Calu3 (cell line): ENCODE data around the gene HNRNPUL1. TPM values are rescaled to one million over a fixed set of nuclear protein-coding genes. Genes with fewer than 3 reads are reported as not detected.

Source experiments
- BruUV-seq: library from RNA; stranded (reverse); fragments of 400-500 nt; replicated peaks from 2 replicates; lab custom pipeline; 2021; lab: Mats Ljungman, UMichigan
- CTCF ChIA-PET: fragments of 300-600 bp; sonication (Branson Sonifier 250); formaldehyde crosslinking; loops from one replicate; lab custom pipeline; 2022; ENCODE audit warnings: antibody characterized with exemption; lab: Charles Lee
- DNase-seq: peaks from one replicate; pipeline ENCODE4 v3.0.0; 2022
- H3K27ac Mint-ChIP-seq: one replicate; pipeline ENCODE4 v1.8.0; 2022; ENCODE audit warnings: mixed read lengths; ENCODE audit not compliant: unreplicated experiment
- H3K27me3 Mint-ChIP-seq: one replicate; pipeline ENCODE4 v1.8.0; 2022; ENCODE audit warnings: mixed read lengths; ENCODE audit not compliant: unreplicated experiment
- H3K36me3 Mint-ChIP-seq: one replicate; pipeline ENCODE4 v1.8.0; 2022; ENCODE audit warnings: mild to moderate bottlenecking, moderate library complexity, mixed read lengths; ENCODE audit not compliant: insufficient read depth, unreplicated experiment
- H3K4me1 Mint-ChIP-seq: one replicate; pipeline ENCODE4 v1.8.0; 2022; ENCODE audit warnings: mild to moderate bottlenecking, low read depth, mixed read lengths; ENCODE audit not compliant: unreplicated experiment
- H3K4me3 Mint-ChIP-seq: one replicate; pipeline ENCODE4 v1.8.0; 2022; ENCODE audit warnings: mild to moderate bottlenecking, low read depth, moderate library complexity, mixed read lengths; ENCODE audit not compliant: unreplicated experiment
- H3K9me3 Mint-ChIP-seq: one replicate; pipeline ENCODE4 v1.8.0; 2022; ENCODE audit warnings: low read depth, mixed read lengths; ENCODE audit not compliant: unreplicated experiment
- CTCF ChIP-seq: fragments of 200-600 bp; IDR thresholded peaks from one replicate; pipeline ENCODE4 v1.8.0; 2022; ENCODE audit warnings: antibody characterized with exemption; ENCODE audit not compliant: unreplicated experiment
- intact Hi-C: fragments of 100-400 bp; cut with micrococcal nuclease; formaldehyde crosslinking; loops from one replicate; pipeline ENCODE4 v1.10.0; 2022; ENCODE audit not compliant: unreplicated experiment
- total RNA-seq: library from RNA; stranded (reverse); gene quantifications from 2 replicates; pipeline ENCODE4 v1.2.3, GENCODE V29; 2022

The HNRNPUL1 gene
- total RNA-seq, 1 experiment from 2014 or later, result 370 TPM

GRCh38 chr19:41356984-41357739 is 93.0 kb downstream of the HNRNPUL1 start:
- no peaks in the 10 kb centered on the region for H3K27me3 Mint-ChIP-seq
- H3K27ac Mint-ChIP-seq, result no peak overlapping the region
- no peak for DNase-seq
- H3K36me3 Mint-ChIP-seq, result peaks cover 24% of the 10 kb centered on the region
- peaks cover 3% of the 10 kb centered on the region for H3K4me1 Mint-ChIP-seq
- H3K4me3 Mint-ChIP-seq, result no peak overlapping the region
- no peak for TF ChIP-seq CTCF
- CTCF ChIA-PET, result interaction anchor here (0.5 kb wide), 1 partner anchor 153 kb away, joined by 7 read pairs; no protein-coding TSS in a partner anchor
- intact Hi-C loops, result loop anchor here (10.0 kb wide), 1 partner anchor 78 kb away; the partner anchor contains the start of gene DMAC2
- BruUV-seq, result no TSS peak
- no peaks in the 10 kb centered on the region for H3K9me3 Mint-ChIP-seq

Other genes starting within 250 kb of the HNRNPUL1 start
- gene CYP2A13, start 175.9 kb upstream of the HNRNPUL1 start, total RNA-seq, result not detected in 2 replicates
- gene CYP2F1, start 149.9 kb upstream of the HNRNPUL1 start, total RNA-seq, result not detected in 2 replicates
- 4.9 and 8.9 TPM in 2 replicates for gene CYP2S1, start 71.2 kb upstream of the HNRNPUL1 start, total RNA-seq
- gene AXL, start 45.1 kb upstream of the HNRNPUL1 start, total RNA-seq, result 107 and 118 TPM in 2 replicates
- gene CCDC97, start 45.8 kb downstream of the HNRNPUL1 start, total RNA-seq, result 45.8 and 48.0 TPM in 2 replicates
- 39.2 and 42.0 TPM in 2 replicates for gene TGFB1, start 89.5 kb downstream of the HNRNPUL1 start, total RNA-seq
- gene B9D2, start 99.8 kb downstream of the HNRNPUL1 start, total RNA-seq, result 6.4 and 8.5 TPM in 2 replicates
- 3.9 and 5.0 TPM in 2 replicates for gene TMEM91, start 112.2 kb downstream of the HNRNPUL1 start, total RNA-seq
- gene EXOSC5, start 133.0 kb downstream of the HNRNPUL1 start, total RNA-seq, result 44.7 and 49.5 TPM in 2 replicates
- 19.8 and 25.2 TPM in 2 replicates for gene BCKDHA, start 133.4 kb downstream of the HNRNPUL1 start, total RNA-seq
- 0.19 TPM in 1 of 2 replicates, not detected in the other for gene B3GNT8, start 163.0 kb downstream of the HNRNPUL1 start, total RNA-seq
- 50.5 and 50.8 TPM in 2 replicates for gene DMAC2, start 175.5 kb downstream of the HNRNPUL1 start, total RNA-seq
- not detected in 2 replicates for gene ERICH4, start 178.8 kb downstream of the HNRNPUL1 start, total RNA-seq